Left colon (tissue), 2 donors: ENCODE measurements around the gene EPHX1. TPM values are rescaled to one million over a fixed set of nuclear protein-coding genes. Genes with fewer than 3 reads are reported as not detected.

Source experiments
- ATAC-seq: fragments of 200-7000 bp; cut with Tn5 transposase; one replicate; pipeline ENCODE4 v1.9.1; 2020; ENCODE audit warnings: mild to moderate bottlenecking, moderate library complexity
- DNase-seq, 2 donors: peaks; one replicate each; pipeline ENCODE4 v3.0.0-alpha.2; 2020
- intact Hi-C, 2 donors: fragments of 100-400 bp; cut with DNase I in 1 of 2; cut with micrococcal nuclease in 1 of 2; formaldehyde crosslinking; loops; one replicate each; pipeline versions ENCODE4 v1.11.2 to v1.14.0; 2022; cut with DNase I, micrococcal nuclease
- total RNA-seq, 2 donors: library from RNA; stranded (reverse); fragmentation: NEBNext Ultra II Directional; extraction: Animal tissue kit (Norgen Biotek cat#: 25700); gene quantifications; one replicate each; pipeline ENCODE4 v1.2.1, GENCODE V29; 2021
- donor health status: DM: no; HTN: no; CAD: no.
- donor health status: DM: yes; HTN: yes; CAD: no.

The EPHX1 gene
- total RNA-seq, 2 donors from 2014 or later = 59.3 to 67.3 TPM

DNA sequence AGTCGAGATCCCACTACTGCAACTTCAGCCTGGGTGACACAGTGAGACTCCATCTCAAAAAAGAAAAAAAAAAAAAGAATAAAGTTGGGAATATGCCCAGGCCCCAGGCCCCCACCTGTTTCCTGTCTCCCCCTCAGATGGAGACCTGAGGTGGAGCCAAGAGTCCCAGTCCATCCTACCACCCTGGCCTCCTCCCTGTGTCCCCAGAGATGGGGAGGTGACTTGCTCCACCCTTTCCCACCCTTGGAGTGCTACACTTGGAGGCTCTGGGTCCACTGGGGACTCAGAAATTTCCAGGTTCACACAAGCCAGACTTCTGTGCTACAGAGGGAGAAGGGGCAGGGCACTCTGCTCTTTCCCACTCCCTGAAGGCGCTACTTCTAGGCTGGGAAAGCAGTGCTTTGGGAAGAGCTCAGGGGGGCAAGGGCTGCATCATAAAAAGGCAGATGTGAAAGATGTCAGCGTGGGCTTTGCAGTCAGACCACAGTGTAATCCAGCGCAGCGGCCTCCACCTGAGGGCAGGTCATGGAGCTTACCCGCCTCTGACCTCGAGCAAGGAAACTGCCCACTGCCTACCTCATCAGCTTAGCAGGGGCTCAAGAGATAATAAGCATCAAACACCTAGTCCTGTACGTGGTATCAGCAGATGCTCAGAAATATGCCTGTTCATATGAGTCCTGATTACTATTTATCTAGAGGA is 58.9 kb downstream of the EPHX1 start:
- intact Hi-C loops = no loop called here
- no peak for DNase-seq
- ATAC-seq = no peak

DNA sequence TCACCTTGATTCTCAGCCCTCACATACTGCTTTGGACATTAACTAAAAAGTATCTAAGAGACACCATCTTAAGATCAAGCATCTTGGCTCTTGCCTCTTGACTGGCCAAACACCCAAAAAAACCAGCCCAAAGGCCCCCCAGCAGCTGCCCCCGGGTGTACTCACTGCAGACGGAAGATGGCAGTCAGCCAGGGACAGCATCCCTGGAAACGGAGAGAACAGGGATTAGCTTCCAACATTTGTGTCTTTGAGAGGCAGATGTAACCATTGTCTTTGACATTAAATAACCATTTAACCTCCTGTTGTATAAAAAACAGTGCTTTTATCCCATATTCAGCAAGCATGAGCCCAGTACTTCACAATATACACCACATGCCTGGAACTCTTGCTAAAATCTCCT is 61.0 kb downstream of the EPHX1 start:
- intact Hi-C loops = no loop called here
- ATAC-seq = no peak
- no peak for DNase-seq

DNA sequence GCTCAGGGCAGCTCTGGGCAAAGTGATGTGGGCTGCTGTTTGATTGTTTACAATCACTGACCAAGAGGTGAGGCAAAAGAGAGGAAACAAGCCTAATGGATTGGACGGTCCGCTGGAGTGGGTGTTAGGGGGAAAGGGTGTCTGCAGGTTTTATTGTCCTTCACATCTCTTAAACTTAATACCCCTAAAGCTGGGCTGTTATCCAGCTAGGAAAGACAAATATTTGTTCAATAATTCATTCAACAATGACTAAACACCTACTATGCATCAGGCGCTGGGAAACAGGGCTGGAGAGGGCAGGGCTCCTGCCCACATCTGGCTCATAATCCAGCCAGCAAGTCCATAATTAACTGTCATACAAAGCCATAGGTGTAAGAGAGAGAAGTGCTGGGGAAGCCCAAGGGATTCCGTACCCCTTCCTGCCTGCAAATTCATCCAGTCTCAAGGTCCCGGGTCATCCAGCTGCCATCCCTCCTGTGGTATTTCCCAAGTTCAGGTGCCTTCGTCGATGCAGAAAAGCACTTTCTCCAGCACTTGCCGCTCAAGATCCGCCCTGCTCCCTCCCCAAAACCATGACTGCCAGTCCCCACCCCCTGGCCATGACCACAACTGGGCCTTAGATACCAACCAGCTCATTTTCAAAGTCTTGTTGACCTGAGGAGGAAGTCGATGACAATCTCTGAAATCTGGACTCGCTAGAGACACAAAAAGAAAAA is 61.6 kb downstream of the EPHX1 start:
- intact Hi-C loops = no loop called here
- DNase-seq = no peak
- ATAC-seq = no peak

DNA sequence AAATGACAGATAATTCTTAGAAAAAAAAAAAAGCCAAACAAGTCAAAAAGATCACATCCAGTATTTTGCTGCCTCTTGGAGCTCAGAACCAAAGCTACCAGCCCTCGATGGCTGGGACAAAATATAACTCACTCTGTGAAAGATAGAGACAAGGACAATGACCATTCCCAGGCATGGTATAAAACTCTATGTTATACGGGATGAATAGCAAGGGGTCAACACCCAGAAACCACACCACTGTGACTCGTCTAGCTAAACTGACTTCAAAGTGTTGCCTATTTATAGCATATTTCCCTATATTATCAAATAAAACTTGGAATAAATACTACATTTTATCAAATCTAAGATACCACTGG is 62.1 kb downstream of the EPHX1 start:
- intact Hi-C loops = no loop called here
- DNase-seq (no peak), ATAC-seq (no peak)

DNA sequence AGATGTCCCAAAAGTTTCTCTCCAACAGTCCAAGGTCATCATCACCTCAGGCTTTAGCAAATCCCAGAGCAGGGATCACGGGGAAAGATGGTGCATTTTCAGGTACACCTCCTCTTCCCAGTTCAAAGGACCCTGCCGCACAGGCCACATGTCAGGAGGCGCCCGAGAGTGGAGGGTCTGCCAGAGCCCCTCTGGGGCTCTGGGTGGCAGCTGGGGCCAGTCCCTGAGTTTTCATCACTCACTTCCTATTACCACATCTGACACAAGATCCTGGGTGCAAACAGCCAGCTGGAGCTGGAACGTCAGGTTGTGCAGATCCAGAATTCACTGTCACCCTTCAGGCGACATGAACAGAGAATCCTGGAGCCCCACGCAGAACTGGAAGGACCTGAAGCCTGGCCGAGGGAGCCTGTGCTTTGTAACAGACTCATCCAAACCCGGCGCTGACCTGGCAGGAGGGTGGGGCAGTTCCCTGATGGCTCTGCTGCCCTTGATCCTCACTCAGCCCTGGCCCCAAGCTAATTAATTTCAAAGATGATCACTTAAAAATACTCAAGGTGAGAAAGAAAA is 63.4 kb downstream of the EPHX1 start:
- intact Hi-C loops = no loop called here
- no peak for DNase-seq
- ATAC-seq = no peak

GRCh38 chr1:225874431-225874830 is 64.5 kb downstream of the EPHX1 start:
- ATAC-seq (no peak), DNase-seq (no peak)
- intact Hi-C loops = no loop called here

- DNase-seq (peak; percentile 73 to 86), ATAC-seq (peak; percentile 71)
- intact Hi-C loops = no loop called here
Observed at GRCh38 chr1:225875044-225875815, 65.3 kb downstream of the EPHX1 start.

- no peak for ATAC-seq
- intact Hi-C loops = no loop called here
- no peak for DNase-seq
Observed at GRCh38 chr1:225876900-225877510, 67.1 kb downstream of the EPHX1 start.

- ATAC-seq (peak; percentile 2), DNase-seq (peak; percentile 76 to 78)
- intact Hi-C loops = no loop called here
Observed at GRCh38 chr1:225877580-225877979, 67.7 kb downstream of the EPHX1 start.

DNA sequence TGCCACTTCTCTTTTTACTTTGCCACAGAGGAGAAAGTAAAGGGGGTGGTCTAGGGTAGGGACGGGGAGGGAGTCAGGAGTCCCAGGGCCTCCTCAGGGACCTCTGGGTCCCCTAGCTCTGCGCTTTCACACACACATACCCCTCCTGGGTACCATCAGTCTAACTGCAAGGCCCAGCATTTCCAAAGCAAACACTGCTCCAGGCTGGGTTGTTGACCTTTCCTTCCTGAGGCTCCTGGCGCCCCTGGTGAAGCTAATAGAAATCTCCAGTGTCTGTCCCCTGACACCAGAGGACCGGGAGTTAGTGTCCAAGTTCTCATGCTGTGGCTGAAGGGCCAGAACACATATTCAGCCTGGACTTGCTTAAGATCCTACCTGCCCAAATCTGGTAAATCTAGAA is 68.4 kb downstream of the EPHX1 start:
- ATAC-seq (no peak), DNase-seq (no peak)
- intact Hi-C loops = no loop called here

- intact Hi-C loops = no loop called here
- DNase-seq = peak; percentile 49 to 81
Observed at GRCh38 chr1:225879521-225880221, 69.7 kb downstream of the EPHX1 start.

GRCh38 chr1:225880222-225880588 is 70.3 kb downstream of the EPHX1 start:
- ATAC-seq (no peak), DNase-seq (peak; percentile 58 to 61)
- intact Hi-C loops = no loop called here

More at GRCh38 chr1:225879521-225880221, 69.7 kb downstream of the EPHX1 start:
- ATAC-seq = peak; percentile 51

DNA sequence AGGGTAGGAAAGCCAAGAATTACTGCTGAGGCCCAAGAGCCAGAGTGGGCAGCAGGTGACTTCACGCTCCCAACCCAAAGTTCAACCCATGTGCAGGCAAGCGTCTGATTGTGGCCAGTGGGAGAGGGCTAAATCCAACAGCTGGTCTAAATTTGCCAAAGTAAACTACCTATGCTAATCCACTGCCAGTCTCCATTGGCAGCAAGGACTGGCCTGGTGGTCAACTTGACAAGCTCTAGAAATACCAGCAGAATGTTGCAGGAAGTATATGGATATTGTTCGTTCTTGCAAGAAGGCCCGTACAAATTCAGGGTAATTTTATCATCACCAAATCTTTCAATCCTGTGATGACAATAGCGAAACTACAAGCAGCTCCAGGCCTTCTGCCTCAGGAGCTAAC is 70.7 kb downstream of the EPHX1 start:
- ATAC-seq (no peak), DNase-seq (no peak)
- intact Hi-C loops = no loop called here

- intact Hi-C loops = no loop called here
Observed at GRCh38 chr1:225881081-225881958, 71.4 kb downstream of the EPHX1 start.

GRCh38 chr1:225881959-225882693 is 72.2 kb downstream of the EPHX1 start, which contains the start of gene TMEM63A:
TSS of gene TMEM63A (minus strand) at chr1:225882380. CDS start at chr1:225877580, 4,800 bp downstream.
- peak; percentile 58 for ATAC-seq
- DNase-seq = peak; percentile 91 to 97
- intact Hi-C loops = no loop called here

More at GRCh38 chr1:225881081-225881958, 71.4 kb downstream of the EPHX1 start:
- peak; percentile 47 for ATAC-seq
- peak; percentile 66 to 80 for DNase-seq

- intact Hi-C loops = no loop called here
- peak; percentile 44 to 70 for DNase-seq
- peak; percentile 20 for ATAC-seq
Observed at GRCh38 chr1:225882694-225883615, 73.0 kb downstream of the EPHX1 start.
